ENCODE results near the gene CLSTN2. TPM values are rescaled to one million over a fixed set of nuclear protein-coding genes. Genes with fewer than 3 reads are reported as not detected.

The CLSTN2 gene
- total RNA-seq, 1 experiment from 2014 or later: 0.02 TPM

DNA sequence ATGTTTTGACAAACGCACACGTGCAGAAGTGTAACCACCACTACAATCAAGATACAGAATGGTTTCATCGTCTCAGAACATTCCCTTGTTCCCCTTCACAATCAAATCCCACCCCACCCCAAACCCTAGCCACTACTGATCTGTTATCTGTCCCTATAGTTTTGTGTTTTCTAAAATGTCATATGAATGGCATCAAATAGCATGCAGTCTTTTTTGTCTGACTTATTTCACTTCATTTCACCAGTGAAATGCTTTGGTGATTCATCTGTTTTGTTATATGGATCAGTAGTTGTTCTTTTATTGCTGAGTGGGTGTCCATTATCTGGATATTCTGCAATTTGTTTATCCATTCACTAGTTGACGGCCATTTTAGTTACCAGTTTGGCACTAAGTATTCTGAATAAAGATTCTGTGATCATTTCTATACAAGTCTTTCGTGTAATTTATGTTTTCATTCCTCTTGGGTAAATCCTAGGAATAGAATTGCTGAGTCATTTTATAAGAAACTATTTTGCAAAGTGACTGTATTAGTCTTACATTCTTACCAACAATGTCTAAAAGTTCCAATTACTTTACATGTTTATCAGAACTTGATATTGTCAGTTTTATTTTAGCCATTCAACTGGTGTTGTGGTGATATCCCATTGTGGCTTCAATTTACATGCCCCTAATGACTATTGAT, 232.8 kb downstream of the CLSTN2 start:
- H3K4me2 ChIP-seq (ENCODE audit: low read length): no peak overlapping the region
- POLR2A ChIA-PET: no interaction called here
- H3K9me2 ChIP-seq (ENCODE audit: insufficient read depth): no peaks in the 10 kb centered on the region
- ATAC-seq: no peak
- no peaks in the 10 kb centered on the region for H4K20me1 ChIP-seq (ENCODE audit: insufficient read depth)
- H3K27ac ChIP-seq (ENCODE audit: low read depth, low read length): no peak overlapping the region
- intact Hi-C loops (cut with micrococcal nuclease): no loop called here
- H3K4me3 ChIP-seq (replicated peaks in 1 of 2; ENCODE audit: low read depth in 1 of 2, low read length in 2 of 2): no peak overlapping the region
- H3K4me1 ChIP-seq (ENCODE audit: control insufficient read depth in 1 of 2, insufficient read depth in 2 of 2, low read length in 2 of 2): no peaks in the 10 kb centered on the region
- H3K27me3 ChIP-seq (ENCODE audit: insufficient read depth, low read length): peaks cover 27% of the 10 kb centered on the region
- no peak for DNase-seq (ENCODE audit: low read depth, low spot score)
- no peak overlapping the region for H3K9ac ChIP-seq (ENCODE audit: low read length)
- CTCF ChIA-PET: no interaction called here
- H3K79me2 ChIP-seq (ENCODE audit: insufficient read depth, low read length): no peaks in the 10 kb centered on the region
- no TSS peak for BruUV-seq (replicated peaks)
- H2AFZ ChIP-seq (ENCODE audit: low read depth, low read length, poor library complexity, severe bottlenecking): no peak overlapping the region
- no peaks in the 10 kb centered on the region for H3K9me3 ChIP-seq (ENCODE audit: control insufficient read depth in 1 of 2, insufficient read depth in 1 of 2, low read depth in 1 of 2, low read length in 2 of 2)
- TF ChIP-seq POLR2AphosphoS5 (IDR thresholded peaks at IDR 0.05; ENCODE audit: low read depth, low read length) (no peak), FOSL1 (IDR thresholded peaks at IDR 0.05; ENCODE audit: low read depth) (no peak), SIN3A (IDR thresholded peaks at IDR 0.05; ENCODE audit: low read depth) (no peak), EZH2 (IDR thresholded peaks at IDR 0.05) (no peak), ZNF274 (IDR thresholded peaks at IDR 0.05; ENCODE audit: low read depth, low read length) (no peak)
- TF ChIP-seq, protein P1, sequence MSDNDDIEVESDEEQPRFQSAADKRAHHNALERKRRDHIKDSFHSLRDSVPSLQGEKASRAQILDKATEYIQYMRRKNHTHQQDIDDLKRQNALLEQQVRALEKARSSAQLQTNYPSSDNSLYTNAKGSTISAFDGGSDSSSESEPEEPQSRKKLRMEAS (IDR thresholded peaks at IDR 0.05): no peak
- TF ChIP-seq, protein P2, sequence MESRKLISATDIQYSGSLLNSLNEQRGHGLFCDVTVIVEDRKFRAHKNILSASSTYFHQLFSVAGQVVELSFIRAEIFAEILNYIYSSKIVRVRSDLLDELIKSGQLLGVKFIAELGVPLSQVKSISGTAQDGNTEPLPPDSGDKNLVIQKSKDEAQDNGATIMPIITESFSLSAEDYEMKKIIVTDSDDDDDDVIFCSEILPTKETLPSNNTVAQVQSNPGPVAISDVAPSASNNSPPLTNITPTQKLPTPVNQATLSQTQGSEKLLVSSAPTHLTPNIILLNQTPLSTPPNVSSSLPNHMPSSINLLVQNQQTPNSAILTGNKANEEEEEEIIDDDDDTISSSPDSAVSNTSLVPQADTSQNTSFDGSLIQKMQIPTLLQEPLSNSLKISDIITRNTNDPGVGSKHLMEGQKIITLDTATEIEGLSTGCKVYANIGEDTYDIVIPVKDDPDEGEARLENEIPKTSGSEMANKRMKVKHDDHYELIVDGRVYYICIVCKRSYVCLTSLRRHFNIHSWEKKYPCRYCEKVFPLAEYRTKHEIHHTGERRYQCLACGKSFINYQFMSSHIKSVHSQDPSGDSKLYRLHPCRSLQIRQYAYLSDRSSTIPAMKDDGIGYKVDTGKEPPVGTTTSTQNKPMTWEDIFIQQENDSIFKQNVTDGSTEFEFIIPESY (IDR thresholded peaks at IDR 0.05; ENCODE audit: extremely low read depth, insufficient replicate concordance, low read length): no peak
- no peaks in the 10 kb centered on the region for H3K36me3 ChIP-seq (ENCODE audit: control insufficient read depth in 1 of 2, insufficient read depth in 2 of 2, low read length in 2 of 2)
- RAD21 ChIA-PET (ENCODE audit: low non-redundant PET in 1 of 2, low total read pairs in 2 of 2, uncharacterized antibody in 2 of 2, unreplicated experiment in 2 of 2): no interaction called here

DNA sequence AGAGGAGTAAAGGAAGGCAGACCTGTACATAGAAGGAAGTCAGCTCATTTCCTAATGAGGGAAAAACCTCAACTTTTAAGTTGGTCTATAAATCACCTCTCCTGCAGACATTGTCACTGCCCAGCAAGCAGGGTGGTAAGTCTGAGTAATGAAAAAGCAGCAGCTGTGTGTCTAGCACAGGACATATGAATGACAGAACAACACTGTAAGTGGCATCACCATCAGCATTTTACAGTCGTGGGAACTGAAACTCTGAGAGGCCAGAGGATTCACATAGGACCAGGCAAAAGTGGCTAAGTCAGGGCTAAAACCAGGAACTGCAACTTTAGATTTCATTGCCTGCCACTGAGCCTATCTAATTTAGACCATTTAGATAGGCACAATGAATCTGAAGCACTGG, 235.6 kb downstream of the CLSTN2 start:
- intact Hi-C loops (cut with micrococcal nuclease): no loop called here
- no peaks in the 10 kb centered on the region for H3K9me2 ChIP-seq (ENCODE audit: insufficient read depth)
- H3K4me1 ChIP-seq (ENCODE audit: control insufficient read depth in 1 of 2, insufficient read depth in 2 of 2, low read length in 2 of 2): no peaks in the 10 kb centered on the region
- no peak overlapping the region for H3K9ac ChIP-seq (ENCODE audit: low read length)
- H3K27ac ChIP-seq (ENCODE audit: low read depth, low read length): no peak overlapping the region
- ChIA-PET POLR2A (no interaction called here), RAD21 (ENCODE audit: low non-redundant PET in 1 of 2, low total read pairs in 2 of 2, uncharacterized antibody in 2 of 2, unreplicated experiment in 2 of 2) (no interaction called here), CTCF (no interaction called here)
- no peaks in the 10 kb centered on the region for H3K9me3 ChIP-seq (ENCODE audit: control insufficient read depth in 1 of 2, insufficient read depth in 1 of 2, low read depth in 1 of 2, low read length in 2 of 2)
- H3K27me3 ChIP-seq (ENCODE audit: insufficient read depth, low read length): peaks cover 27% of the 10 kb centered on the region
- H3K4me3 ChIP-seq (replicated peaks in 1 of 2; ENCODE audit: low read depth in 1 of 2, low read length in 2 of 2): no peak overlapping the region
- ATAC-seq (no peak), DNase-seq (ENCODE audit: low read depth, low spot score) (no peak)
- H2AFZ ChIP-seq (ENCODE audit: low read depth, low read length, poor library complexity, severe bottlenecking): no peak overlapping the region
- no peaks in the 10 kb centered on the region for H4K20me1 ChIP-seq (ENCODE audit: insufficient read depth)
- H3K79me2 ChIP-seq (ENCODE audit: insufficient read depth, low read length): no peaks in the 10 kb centered on the region
- TF ChIP-seq EGR1 (IDR thresholded peaks at IDR 0.05; ENCODE audit: low read depth) (no peak), SP1 (IDR thresholded peaks at IDR 0.05; ENCODE audit: low read depth) (no peak), POLR2A (IDR thresholded peaks at IDR 0.05; ENCODE audit: borderline replicate concordance, extremely low read depth, insufficient read depth, insufficient read length) (no peak), JUND (IDR thresholded peaks at IDR 0.05) (no peak), YY1 (IDR thresholded peaks at IDR 0.05; ENCODE audit: extremely low read depth, insufficient replicate concordance, low read depth, low read length) (no peak), ELF1 (IDR thresholded peaks at IDR 0.05; ENCODE audit: borderline replicate concordance, low read depth) (no peak), RAD21 (IDR thresholded peaks at IDR 0.05; ENCODE audit: low read depth) (no peak), CBX3 (IDR thresholded peaks at IDR 0.05; ENCODE audit: low read depth) (no peak)
- TF ChIP-seq, protein P3, sequence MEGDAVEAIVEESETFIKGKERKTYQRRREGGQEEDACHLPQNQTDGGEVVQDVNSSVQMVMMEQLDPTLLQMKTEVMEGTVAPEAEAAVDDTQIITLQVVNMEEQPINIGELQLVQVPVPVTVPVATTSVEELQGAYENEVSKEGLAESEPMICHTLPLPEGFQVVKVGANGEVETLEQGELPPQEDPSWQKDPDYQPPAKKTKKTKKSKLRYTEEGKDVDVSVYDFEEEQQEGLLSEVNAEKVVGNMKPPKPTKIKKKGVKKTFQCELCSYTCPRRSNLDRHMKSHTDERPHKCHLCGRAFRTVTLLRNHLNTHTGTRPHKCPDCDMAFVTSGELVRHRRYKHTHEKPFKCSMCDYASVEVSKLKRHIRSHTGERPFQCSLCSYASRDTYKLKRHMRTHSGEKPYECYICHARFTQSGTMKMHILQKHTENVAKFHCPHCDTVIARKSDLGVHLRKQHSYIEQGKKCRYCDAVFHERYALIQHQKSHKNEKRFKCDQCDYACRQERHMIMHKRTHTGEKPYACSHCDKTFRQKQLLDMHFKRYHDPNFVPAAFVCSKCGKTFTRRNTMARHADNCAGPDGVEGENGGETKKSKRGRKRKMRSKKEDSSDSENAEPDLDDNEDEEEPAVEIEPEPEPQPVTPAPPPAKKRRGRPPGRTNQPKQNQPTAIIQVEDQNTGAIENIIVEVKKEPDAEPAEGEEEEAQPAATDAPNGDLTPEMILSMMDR (IDR thresholded peaks at IDR 0.05 in 2 of 3, conservative IDR thresholded peaks at IDR 0.05 in 1 of 3; ENCODE audit: borderline replicate concordance in 1 of 3, insufficient read depth in 1 of 3, low read depth in 2 of 3, low read length in 2 of 3): no peak
- TF ChIP-seq, protein P4, sequence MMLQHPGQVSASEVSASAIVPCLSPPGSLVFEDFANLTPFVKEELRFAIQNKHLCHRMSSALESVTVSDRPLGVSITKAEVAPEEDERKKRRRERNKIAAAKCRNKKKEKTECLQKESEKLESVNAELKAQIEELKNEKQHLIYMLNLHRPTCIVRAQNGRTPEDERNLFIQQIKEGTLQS (IDR thresholded peaks at IDR 0.05): no peak
- BruUV-seq (replicated peaks): no TSS peak
- no peak overlapping the region for H3K4me2 ChIP-seq (ENCODE audit: low read length)
- H3K36me3 ChIP-seq (ENCODE audit: control insufficient read depth in 1 of 2, insufficient read depth in 2 of 2, low read length in 2 of 2): no peaks in the 10 kb centered on the region

Data from HCT116 (cell line).